Middle frontal gyrus (tissue), 1 donor: ENCODE data around the gene EVA1B.

ENCODE experiments used
- DNase-seq: peaks from one replicate; pipeline ENCODE4 v3.0.0-alpha.2; 2015; ENCODE audit warnings: low spot score; ENCODE audit errors: extremely low spot score

The EVA1B gene

DNA sequence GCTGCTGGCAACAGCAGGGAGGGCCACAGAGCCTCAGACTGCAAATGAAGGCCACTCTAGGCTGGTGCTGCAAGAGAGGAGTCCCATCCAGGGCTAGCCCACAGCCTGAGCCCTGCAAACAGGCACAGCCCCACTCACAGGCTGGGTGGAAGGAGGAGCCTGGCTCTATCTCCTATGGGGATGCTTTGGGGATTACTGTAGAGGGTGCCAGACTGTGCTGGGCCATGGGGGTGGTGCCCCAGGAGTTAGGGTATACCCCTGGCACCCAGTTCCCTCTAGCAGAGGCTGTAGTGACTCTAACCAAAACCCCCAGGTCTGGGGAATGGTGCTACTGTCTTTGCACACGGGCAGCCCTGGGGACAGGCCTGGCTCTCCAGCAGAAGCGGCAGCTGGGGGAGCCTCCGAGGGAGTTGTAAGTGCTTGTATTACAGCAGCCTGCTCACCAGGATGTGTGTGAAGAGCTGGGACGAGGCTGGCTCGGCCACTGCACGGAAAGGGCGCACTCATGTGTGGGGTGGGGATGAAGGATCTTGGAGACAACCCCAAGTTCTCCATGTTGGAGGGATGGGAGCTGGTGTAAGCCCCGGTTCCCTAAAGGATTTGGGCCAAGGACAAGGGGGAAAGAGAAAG is 23.4 kb upstream of the EVA1B start:
- DNase-seq: no peak

DNA sequence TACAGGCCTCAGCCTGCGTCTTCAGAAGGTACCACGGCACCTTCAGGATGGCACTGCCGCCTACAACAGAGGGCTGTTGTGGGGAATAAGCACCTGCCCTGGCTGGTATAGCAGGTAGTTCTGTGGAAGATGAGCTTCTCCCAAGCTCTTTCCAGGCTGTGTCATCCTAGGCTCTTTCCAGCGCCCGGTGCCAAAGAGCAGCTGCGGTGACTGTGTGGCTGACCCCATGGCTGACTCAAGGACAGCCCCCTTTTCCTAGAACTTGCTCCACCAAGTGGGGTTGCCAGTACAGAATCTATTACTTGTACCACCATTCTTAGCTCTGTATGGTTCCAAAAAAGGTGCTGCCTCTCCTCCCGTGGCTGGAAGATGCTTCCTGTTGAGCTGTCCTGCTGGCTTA is 21.9 kb upstream of the EVA1B start:
- no peak for DNase-seq

DNA sequence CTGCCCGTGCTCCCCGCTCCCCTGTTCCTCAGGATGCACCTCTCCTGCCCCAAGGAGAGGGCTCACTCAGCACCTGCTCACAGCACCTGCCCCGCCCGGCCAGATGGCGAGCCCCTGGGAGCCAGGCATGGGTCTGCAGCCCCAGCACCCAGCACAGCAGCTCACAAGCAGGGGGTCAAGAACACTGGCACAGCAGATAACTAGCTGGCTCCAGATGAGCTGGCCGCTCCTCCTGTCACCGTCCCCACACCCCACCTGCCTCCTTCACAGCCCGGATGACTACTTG is 20.9 kb upstream of the EVA1B start:
- no peak for DNase-seq

DNA sequence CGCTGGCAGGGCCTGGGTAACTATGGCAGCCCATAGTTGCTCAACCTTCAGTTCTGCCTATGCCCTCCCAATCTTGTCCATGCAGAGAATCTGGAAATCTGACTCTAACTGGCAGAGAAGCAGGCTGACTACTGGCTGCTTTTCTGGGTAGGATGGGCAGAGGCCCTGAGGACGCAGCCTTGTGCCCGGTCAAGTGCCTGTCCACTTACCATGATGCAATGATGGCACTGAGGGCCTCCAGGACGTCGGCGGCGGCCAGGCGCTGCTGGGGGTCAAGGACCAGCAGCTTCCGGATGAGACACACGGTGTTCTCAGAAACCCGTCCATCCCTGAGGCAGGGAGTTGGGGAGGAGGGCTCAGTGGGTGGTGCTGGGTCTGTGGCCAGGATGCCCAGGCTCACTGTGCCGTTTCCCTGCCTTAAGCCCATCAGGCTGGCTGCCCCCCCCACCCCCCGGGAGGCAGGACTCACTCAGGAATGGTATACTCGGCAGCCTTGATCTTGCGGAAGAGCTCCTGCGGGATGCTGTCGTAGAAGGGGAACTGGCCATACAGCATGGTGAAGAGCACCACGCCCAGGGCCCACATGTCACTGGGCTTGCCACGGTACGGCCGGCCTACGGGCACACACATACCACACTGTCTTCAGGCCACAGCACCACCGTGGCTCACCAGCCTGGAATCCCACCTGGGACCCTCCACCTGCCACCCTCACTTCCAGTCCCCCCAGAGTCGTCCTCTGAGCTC is 20.4 kb upstream of the EVA1B start:
- DNase-seq: no peak

DNA sequence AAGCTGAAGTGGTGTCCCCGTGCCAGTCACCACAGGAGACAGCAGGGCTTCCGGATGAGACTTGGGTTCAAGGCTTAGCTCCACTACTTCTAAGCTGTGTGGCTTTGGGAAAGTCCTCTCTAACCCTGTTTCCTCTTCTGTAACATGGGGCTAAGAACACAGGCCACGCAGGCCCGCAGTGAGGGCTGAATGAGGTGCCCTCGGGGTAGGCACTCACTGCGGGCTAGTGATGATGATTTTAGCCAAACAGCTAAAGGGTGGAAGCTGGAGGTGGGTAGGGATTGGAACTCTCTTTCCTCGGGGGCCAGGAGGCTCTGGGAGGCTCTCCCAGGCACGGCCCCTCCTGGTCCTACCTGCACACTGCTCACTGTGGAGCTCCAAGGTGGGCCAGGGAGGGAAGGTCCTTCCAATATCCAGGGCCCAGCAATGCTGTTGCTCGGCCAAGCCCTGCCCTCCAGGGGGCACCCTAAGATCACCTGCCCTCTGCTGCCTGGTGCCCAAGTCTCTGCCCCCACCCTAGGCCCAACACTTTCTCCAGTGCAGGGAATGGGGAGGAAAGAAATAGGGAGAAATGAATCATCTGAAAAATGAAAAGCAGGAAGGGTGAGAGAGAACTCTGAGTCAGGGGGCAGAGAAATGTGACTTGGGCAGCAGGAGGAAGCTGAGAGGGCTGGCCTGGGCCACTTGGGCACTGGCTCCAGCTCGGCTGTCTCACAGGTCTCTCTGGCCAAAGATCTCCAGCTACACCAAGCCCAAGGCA is 19.2 kb upstream of the EVA1B start:
- DNase-seq: no peak

DNA sequence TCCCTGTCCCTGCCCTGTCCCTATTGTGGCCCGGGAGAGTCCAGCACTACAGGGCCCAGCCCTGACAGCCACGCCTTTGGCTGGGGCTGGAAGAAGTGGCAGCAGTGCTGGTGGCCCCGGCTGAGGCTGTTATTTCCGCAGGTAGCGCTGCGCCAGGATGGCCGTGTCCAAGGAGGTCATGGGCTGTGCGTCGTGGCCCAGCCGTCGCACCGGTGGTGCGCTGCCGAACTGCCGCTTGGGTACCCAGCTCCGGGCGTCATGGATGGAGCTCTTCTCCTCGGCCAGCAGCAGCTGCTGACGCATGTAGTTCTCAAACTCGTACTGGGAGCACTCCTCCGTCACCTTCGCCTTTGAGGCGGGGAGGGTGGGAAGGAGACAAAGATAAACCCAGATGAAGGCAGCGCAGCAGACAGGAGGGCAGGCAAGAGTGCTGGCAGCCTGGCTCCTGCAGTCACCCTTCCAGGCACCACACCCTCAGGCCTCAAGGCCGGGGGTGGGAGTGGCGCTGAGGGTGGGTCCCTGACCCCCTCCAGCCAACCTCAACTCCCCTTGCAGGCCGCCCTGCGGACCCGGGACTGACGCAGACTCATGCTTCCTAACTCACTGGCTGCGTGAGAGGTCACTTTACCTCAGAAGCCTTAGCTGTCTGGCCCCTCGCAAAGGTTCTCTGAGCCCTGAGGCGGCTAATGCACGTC is 18.3 kb upstream of the EVA1B start:
- no peak for DNase-seq

DNA sequence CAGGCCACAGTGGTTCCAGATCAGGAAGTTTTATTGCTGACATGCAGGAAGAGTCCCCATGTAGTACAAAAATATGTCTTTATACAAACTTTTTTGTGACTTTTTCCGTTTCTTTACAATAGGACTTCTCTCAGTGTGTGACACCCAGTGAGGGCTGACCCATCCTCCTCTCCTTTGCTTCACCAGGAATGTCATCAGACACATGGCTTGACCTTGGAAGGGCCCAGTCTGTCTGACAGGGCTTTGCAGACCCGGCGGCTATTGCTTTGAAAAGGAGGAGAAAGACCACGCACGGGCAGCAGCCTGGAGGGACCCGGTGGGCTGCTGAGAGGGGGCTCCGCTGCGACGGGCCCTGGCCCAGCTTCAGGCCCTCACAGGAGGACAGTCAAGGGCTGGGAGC is 16.2 kb upstream of the EVA1B start:
- no peak for DNase-seq

DNA sequence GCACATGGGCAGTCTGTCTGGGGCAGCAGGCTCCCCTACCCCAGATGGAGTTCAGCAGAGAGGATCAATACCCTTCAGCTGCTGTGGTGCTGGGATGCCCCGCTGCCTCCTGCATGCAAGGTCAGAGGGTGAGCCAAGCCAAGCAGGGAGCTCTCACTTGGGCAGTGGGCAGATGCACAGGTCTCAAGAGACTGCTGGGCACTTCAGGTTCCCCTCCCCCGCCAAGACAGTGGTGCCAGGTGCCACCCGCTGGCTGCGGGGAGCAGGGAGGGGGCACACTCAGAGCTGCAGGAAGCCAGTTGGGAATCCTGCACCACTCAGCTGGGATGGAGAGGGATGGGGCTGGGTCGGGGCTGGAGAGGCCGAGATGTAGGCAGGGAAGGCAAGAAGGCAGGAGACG is 15.8 kb upstream of the EVA1B start:
- no peak for DNase-seq

DNA sequence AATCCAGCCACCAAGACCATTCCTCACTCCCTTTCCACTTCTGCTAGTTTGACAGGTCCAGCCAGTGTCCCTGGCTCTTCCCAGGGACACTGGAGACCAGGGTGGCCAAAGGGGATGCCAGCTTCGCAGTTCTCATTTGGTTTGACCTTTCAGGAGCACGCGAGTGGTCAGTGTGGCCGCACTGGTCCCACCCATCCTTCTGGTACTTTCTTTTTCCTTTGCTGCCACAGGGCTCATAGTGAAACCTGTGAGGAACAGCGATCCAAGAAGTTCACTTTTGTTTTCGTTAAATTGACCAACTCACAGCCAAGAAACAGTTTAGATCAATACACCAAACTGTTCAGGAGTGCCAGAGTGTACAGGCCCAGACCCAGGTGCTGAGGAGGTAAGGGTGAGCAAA is 14.4 kb upstream of the EVA1B start:
- DNase-seq: no peak

DNA sequence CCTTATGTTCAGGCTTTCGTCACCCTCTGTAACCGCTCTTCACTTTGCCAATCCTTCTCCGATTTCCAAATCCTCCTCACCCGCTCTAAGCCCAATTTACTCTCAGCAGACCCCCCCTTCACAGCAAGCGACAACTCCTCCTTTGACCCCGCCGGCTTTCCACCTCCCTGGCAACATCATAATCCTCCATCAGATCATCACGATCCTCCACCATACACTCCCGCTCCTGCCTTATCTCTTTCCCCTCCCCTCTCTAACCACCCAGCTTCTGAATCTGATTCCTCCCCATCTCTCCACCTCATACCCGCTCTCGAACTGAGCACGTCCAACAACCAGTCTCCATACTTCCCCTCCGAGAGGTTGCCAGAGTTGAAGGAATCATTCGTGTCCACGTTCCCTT is 7.5 kb upstream of the EVA1B start:
- no peak for DNase-seq

DNA sequence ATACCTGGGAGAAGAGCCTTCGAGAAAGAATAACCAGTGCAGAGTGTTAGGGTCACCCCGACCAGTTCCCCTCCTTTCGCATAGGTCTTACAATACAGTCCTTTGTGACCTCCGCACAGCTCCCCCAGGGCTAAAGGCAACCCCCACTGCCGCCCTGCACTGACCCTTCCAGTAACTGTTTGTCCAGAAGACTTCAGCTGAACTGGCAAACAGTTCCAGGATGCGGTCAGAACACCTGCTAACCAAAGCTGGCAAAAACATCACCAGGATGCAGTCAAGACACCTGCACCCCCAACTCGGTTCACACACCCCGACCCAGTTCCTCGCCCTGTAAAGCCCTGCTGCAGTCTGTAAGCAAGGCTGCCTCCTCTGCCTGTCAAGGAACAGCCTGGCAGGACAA is 6.4 kb upstream of the EVA1B start:
- DNase-seq: no peak

DNA sequence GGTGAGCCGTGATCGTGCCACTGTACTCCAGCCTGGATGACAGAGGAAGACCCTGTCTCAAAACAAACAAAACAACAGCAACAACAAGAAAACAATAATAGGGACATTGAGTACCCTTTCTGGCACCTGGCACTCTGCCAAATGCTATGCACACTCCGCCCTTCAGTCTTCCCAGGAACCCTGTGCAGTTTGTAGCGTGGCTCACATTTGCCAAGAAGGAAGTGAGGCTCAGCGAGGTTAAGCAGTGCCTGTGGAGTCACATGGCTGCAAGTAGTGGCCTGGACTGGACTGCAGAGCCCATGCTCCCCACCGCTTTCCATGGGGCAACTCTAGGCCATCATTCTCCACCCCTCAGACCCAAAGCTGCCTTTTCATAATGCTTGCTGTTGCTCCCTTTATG is 5.3 kb upstream of the EVA1B start:
- no peak for DNase-seq

DNA sequence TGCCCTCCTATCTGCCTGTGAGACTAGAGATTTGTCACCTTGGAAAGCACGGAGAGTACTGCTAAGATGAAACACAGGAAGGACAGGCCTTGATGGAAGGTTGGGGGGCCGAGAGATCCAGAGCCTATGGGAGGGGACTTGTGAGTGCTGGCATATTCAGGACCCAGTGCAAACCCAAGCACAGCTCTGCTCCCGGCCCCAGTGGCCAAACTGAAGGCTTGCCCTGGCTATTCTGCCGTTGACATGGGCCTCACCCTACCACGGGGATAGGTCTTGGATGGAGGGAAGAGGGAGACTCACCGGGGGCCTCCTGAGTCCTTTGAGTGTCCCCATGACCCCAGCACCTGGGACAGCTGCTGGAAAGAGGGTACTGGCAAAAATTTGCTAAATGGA is 4.6 kb upstream of the EVA1B start:
- no peak for DNase-seq

DNA sequence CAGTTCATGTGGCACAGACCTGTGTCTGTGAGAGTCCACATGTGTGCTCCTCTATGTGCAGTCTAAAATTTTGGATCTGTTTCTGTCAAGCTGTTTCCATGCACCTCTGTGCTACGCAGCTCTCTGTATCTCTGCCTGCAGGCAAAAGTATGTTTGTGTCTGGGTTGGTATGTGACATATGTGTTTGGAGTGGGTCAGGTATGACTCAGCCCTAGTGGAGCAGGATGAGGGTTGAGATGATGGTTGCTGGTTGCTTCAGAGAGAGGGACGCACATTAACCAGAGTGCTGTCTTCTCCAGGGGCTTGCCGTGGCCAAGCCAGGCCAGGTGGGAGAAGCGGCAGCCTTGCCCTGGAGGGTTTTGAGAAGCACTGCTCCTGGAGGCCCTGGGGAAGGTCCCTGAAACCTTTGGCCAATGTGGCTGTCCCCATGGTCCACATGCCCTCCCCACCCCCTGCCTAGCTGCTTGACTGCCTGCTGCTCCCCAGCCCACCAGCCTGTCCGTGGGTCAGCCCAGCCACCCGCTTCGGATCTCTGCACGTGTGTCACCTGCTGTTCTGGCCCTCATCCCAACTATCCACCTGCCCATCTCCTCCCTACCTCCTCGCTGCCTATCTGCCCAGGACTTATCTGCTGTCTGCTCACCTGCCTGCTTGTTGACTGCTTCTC is 4.1 kb upstream of the EVA1B start:
- no peak for DNase-seq

DNA sequence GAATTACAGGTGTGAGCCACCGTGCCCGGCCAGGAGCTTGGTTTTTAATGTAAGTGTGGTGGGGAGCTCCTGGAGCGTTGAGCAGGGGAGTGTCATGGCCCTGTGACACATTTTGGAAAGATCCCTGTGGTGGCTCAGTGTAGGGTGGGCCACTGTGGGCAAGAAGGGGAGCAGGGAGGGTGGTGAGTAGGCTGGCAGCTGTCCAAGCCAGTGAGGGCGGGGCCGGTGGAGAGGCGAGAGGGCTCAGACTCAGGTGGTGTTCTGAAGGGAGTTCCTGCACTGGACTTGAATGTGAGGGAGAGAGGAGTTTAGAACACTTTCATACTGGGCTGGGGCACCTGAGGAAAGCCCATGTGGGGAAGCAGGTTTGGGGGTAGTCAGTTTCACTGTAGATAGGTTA is 3.1 kb upstream of the EVA1B start:
- no peak for DNase-seq

DNA sequence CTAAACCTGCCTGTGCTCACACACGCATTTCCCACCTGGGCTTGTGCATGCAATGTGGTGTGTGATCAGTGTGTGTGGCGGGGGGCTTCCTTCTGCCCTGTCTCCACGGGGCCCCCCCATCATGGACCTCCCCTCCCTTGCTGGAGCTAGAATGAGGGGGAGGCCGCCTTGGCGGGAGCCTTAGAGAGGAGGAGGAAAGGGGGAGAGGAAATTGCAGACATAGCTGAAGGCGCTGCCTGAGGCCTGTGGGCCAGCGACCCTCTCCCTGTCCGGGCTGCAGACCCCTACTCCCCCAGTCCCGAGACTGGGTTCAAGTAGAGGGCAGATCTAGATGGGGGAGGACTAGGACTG is 883 bp upstream of the EVA1B start:
- DNase-seq: no peak

DNA sequence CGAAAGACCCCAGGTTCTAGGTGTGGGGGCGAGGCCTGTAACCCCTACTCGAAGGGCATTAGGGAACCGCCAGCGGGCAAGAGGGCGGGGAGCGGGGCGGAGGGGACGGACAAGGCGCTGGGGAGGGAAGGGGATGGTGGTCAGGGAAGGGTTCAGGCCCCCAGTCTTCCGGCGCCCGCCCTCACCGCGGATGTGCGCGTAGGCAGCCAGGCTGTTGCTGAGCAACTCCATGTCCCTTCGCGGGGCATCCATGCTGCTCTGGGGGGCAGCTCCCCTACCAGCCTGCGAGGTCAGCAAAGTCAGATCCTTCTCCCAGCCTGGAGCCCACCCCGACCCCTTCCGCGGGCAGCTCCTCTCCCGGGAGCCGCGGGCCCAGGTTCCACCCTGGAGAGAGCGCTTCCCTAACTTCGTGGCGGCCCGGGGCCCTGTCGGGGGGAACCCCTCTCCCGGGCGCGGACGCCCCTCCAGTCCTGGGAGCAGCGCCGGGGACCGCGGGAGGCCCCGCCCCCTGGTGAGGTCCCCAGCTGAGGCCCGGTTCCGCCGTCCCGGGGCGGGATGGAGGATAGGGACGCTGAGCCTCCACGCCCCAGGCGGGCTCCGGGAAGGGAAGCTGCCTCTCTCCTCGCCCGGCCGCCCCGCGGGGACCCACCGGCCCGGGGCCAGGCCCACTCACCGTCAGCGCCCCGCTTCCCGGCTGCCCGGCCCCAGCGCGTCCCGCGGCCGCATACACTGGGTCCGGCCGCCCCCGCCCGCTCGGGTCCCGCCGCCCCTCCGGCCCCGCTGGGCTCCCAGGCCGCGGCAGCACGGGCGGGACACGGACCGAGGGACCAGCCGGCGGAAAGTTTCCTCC is 434 bp downstream of the EVA1B start:
- no peak for DNase-seq

DNA sequence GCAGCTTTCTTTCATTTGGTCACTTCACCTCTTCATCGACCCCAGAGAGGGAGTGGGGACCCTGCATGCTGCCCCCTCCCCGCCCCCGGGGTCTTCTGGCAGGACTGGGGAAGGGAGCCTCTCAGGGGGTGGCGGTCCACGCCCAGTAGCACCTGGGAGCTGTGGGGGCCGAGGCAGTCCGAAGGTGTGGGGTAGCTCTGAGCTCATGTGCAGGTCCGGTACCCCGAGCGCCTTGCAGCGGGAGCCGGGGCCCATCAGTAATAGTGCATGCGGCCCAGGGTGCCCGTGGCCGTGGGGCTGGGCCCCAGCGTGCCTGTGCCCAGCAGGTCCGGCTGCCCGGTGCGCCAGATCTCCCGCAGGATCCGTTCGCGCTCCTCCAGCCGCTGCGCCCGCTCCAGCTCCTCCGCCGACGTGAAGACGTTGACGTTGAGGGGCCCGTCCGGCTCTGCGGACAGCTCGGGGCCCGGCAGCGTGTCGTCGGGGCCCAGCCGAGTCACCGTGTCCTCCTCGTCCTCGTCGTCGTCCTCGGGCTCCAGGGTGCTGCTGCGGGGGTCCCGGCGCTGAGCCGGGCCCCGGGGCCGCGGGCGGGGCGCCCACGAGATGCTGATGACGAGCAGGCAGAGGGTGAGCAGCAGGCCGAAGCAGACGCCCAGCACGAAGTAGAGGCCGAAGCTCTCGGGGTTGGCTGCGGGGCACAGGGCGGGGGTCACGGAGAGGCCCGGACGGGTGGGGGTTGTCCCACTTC is 1.2 kb downstream of the EVA1B start:
- DNase-seq: no peak

DNA sequence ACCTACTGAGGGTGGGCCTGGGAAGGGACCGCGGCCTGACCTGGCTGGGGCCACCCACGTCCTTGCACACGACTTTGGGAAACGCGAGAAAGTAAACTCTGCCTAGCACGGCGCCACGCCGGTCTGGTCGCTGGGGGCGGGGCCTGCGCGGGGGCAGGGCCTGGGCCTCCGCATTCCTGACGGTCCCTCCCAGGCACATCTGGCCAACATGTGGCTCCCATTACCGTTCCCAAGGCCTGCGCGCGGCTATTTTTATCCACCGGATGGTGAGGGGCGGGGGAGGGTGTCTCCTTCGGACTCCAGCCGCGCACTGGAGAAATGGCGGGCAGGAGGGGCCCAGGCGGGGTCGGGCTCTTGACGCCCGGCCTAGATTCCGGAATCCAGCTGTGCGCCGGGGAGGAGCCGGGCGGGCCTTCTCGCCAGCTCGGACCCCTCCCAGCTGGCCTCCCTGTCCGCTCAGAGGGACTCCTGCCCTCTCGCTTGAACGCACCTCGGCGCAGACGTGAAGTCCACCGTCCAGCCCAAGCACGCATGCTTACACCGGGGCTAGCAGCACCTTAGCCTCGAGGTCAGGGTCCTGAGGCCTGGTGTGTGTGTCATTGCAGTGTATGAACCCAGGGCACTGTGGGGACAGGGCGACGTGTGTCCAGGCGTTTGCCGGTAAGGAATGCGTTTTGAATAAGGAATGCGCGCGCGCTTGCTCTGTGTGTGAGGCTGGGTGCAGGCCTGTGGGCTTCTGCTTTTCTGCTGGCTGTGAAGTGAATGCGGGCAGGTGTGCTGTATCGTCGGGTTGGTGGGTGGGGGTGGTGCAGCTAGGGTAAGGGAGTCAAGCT is 2.1 kb downstream of the EVA1B start:
- no peak for DNase-seq
